ENCODE measurements around the gene SULF2.

The SULF2 gene

DNA sequence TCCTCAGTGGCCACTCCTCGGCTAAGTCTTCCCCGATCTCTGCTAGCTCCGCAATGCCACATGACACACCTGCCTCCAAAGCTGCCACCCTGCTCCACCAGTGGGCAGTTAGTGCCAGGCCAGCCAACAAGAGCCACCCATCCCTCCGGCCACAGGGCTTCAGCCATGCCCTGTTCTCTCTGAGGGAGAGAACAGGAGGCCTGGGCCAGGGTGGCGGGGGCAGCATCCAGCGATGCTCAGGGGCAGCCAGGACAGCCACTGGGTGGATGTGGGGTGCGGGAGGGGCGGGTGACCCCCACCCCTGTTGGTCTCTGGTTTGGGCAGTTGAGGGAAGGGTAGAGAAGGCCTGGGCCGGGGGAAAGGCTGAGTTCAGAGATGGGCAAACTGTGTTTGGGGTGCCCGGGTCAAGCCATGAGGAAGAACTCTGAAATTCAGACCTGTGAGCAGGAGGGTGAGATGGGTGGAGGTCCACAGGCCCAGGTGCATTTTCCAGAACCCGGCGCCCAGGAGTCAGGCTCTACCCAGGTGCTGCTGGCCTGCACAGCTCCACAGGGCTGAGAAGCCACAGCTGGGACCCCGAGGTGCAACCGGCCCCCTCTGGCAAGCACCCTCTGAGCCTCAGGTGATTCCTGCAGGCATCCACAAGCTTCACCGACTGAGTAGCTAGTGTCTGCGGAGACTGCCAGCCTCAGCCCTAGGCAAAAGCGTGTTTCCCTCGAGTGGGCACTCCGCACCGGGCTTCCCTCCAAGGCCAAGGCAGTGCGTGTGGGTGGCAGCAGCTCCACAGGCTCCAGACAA lies 91.1 kb downstream of the SULF2 start:
- TF ChIP-seq, protein P1, sequence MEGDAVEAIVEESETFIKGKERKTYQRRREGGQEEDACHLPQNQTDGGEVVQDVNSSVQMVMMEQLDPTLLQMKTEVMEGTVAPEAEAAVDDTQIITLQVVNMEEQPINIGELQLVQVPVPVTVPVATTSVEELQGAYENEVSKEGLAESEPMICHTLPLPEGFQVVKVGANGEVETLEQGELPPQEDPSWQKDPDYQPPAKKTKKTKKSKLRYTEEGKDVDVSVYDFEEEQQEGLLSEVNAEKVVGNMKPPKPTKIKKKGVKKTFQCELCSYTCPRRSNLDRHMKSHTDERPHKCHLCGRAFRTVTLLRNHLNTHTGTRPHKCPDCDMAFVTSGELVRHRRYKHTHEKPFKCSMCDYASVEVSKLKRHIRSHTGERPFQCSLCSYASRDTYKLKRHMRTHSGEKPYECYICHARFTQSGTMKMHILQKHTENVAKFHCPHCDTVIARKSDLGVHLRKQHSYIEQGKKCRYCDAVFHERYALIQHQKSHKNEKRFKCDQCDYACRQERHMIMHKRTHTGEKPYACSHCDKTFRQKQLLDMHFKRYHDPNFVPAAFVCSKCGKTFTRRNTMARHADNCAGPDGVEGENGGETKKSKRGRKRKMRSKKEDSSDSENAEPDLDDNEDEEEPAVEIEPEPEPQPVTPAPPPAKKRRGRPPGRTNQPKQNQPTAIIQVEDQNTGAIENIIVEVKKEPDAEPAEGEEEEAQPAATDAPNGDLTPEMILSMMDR (IDR thresholded peaks at IDR 0.05; ENCODE audit: insufficient read depth, low read depth, low read length, missing control alignments): no peak
- no peak overlapping the region for H3K4me3 ChIP-seq (ENCODE audit: low read length)
- DNase-seq (ENCODE audit: low read depth): no peak

DNA sequence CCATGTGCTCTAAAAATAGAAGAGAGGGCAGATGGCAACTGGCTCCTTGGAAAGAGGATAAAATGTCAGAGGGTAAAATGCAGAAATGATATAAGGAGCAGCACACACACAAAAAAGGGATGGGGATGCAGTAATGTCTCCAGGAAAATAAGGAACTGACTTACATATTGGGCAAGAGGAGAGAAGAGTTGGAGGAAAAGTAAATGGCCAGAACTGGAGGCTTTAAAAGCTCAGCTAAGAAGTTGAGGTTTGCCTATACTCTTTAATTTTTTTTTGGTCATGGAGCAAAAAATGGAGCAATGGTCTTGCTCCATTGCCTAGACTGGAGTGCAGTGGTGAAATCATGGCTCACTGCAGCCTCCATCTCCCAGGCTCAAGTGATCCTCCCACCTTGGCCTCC lies 93.7 kb downstream of the SULF2 start:
- no peak for DNase-seq (ENCODE audit: low read depth)
- H3K4me3 ChIP-seq (ENCODE audit: low read length): no peak overlapping the region
- TF ChIP-seq, protein P1 (IDR thresholded peaks at IDR 0.05; ENCODE audit: insufficient read depth, low read depth, low read length, missing control alignments): no peak

DNA sequence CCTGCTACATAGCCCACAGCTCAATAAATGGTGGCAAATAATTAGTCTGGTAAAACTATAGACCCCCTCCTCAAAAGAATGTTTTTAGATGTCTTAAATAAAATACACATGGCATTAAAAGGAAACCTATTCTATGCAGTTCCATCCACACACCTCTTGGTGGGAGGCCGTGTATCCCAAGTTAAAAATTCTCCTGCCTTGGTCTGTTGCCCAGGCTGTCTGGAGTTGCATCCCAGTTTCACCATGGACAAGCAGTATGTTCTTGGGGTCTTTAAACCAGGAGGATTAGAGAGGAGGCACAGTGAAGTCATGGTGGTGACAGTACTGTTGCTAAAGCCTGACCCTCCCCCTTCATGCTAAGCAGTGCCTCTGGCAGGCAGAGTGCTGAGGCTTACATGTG lies 95.5 kb downstream of the SULF2 start:
- TF ChIP-seq, protein P1 (IDR thresholded peaks at IDR 0.05; ENCODE audit: insufficient read depth, low read depth, low read length, missing control alignments): no peak
- no peak for DNase-seq (ENCODE audit: low read depth)
- no peak overlapping the region for H3K4me3 ChIP-seq (ENCODE audit: low read length)

DNA sequence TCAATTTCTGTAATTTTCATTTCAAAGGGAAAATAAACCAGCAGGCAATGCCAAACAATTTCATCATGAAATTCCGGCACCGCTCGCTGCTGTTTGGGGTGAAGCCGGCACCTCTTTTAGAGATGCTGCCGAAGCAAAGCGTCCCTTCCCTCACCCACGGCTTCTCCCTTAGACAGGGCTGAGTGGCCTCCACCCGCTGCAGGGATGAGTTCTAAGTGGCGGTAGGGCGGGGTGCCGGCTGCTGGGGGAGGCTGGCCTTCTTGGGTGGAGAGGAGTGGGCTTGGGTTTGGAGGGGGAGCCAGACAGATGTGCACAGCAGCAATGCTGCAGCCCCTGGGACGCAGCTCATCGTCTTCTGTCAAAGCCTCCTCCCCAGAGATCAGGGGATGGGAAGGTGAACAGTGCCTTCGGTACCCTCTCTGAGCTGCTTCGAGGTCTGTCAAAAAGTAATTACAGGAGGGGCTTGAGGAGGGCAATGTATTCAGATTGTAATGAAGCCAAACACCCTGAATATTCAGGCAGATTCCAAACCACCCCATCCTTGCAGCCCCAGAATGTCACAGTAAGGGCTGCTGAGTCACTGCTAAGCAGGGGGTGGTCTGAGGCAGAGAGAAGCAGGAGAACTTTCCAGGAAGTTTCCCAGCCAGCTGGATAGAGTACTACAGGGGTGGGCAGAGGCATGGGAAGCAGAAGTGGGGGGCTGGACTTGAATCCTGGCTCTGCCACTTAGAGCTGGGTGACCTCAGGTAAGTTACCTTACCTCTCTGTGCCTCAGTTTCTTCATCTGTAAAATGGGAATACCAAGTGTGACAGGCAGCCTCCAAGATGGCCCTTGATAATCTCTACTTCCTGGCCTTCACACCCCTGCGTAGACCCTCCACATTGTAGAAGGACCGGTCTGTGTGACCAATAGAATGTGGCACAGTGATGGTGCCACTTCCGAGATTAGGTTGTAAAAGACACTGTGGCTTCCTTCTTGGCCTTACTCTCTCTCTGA lies 96.6 kb downstream of the SULF2 start:
- TF ChIP-seq, protein P1 (IDR thresholded peaks at IDR 0.05; ENCODE audit: insufficient read depth, low read depth, low read length, missing control alignments): no peak
- DNase-seq (ENCODE audit: low read depth): no peak

DNA sequence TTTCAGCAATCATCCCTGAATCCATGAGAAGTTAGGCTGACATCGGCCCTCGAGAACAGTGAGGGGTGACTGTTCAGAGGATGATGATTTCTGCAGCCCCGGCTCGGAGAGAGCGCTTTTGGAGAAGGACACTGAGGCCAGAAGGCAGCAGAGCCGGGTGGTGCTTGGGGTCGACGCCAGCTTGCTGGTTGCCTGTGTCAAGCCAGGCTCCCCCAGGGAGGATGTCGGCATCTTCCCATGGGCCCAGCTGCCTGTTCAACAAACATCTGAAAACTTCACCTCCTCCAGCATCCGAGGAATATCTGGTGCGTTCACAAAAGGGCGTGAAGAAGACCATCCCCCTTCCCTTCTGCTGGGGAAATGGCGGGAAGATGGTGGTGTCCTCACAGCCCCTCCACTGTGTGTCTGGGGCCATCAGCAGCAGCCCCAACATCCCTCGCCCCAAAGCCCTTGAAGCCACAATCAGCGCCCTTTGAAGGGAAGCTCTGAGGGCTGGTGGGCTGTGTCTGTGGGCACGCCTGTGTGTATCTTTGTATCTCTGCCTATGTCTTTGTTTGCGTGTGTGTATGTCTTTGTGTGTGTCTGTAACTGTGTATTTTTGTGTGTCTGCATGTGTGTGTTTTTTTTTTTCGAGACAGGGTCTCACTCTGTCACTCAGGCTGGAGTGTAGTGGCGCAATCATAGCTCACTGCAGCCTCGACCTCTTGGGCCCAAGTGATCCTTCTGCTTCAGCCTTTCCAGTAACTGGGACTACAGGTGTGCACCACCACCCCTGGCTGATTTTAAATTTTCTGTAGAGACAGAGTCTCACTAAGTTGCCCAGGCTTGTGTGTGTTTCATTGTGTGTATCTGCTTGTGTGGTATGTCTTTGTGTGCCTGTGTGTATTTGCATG lies 97.9 kb downstream of the SULF2 start:
- H3K4me3 ChIP-seq (ENCODE audit: low read length): no peak overlapping the region
- TF ChIP-seq, protein P1 (IDR thresholded peaks at IDR 0.05; ENCODE audit: insufficient read depth, low read depth, low read length, missing control alignments): no peak
- no peak for DNase-seq (ENCODE audit: low read depth)

More for the DNA sequence above, 96.6 kb downstream of the SULF2 start:
- H3K4me3 ChIP-seq (ENCODE audit: low read length): no peak overlapping the region

DNA sequence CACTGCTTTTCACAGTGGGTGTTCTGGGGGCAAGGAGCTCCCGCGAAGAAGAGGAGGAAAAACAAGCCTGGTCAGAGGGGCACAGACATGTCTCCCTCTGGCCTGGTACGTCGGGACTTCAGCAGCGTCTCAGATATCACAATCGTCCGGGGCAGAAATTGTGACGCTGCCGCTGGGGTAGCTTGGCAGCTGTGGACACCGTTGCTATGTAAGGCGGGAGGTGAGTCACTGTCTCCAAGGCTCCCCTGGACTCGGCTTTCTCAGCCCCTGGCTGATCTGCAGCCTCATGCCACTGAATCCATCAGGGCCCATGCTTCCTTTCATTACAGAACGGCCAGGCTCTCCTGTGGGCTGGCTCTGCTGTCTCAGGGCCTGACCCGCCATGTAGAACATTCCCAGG lies 98.7 kb downstream of the SULF2 start:
- H3K4me3 ChIP-seq (ENCODE audit: low read length): no peak overlapping the region
- DNase-seq (ENCODE audit: low read depth): no peak
- TF ChIP-seq, protein P1 (IDR thresholded peaks at IDR 0.05; ENCODE audit: insufficient read depth, low read depth, low read length, missing control alignments): no peak

Data from epithelial cell of esophagus (primary cell).